SK-N-MC (cell line): ENCODE data around the gene NHSL1.

Experiments
- EZH2 ChIP-seq: fragments of 200-600 bp; sonication (generic); IDR thresholded peaks from one replicate; pipeline ENCODE4 v1.6.1; 2017; ENCODE audit warnings: antibody characterized with exemption
- POLR2AphosphoS5 ChIP-seq: IDR thresholded peaks from 2 replicates; pipeline ENCODE4 v1.6.1; 2012; ENCODE audit warnings: mild to moderate bottlenecking, low read depth, low read length, borderline replicate concordance

- TF ChIP-seq EZH2 = no peak
- TF ChIP-seq POLR2AphosphoS5 = no peak
Measured at GRCh38 chr6:138424004-138424904, 75.0 kb downstream of the NHSL1 start.
